GM21723 (cell line): ENCODE results near the gene MBTD1.
"Not testable (repeated sequence)": the region's sequence is repeated elsewhere in the genome, so short reads cannot be mapped to it uniquely, and the experiment has no call there.

Experiments used
- ATAC-seq: cut with Tn5 transposase; IDR thresholded peaks from one replicate; pipeline ENCODE4 v1.9.1; 2021; ENCODE audit warnings: mild to moderate bottlenecking, moderate library complexity; ENCODE audit not compliant: unreplicated experiment

The MBTD1 gene

DNA sequence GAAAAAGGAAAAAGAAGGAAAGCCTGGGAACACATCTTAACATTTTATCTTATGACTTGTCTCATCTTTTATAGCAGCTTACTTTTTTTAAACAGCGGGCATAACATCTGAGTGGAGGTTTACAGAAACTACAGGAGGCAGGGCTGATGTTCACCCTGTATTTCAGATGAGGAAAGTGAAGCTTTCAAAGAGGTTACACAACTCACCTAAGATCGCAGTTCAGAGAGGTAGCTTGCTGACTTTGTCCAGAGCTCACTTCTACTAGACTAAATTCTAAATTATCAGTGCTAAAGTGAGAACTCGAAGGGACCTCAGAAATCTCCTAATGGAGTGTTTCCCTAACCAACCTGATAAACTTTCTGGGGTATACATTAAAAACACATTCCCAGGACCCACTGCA lies 3.7 kb downstream of the MBTD1 start:
- no peak for ATAC-seq

DNA sequence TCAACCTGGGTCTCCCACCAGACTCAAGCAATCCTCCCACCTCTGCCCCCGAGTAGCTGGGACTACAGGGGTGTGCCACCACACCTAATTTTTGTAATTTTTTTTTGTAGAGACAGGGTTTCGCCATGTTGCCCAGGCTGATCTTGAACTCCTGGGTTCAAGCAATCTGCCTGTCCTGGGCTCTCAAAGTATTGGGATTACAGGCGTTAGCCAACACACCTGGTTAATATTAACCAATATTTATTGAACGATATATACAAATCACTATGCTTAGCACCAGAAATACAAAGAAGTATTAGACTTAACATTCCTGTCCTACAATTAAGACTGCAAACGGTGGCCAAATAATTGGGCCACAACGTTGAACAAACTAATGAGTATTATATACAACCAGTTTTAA lies 4.2 kb downstream of the MBTD1 start:
- no peak for ATAC-seq

DNA sequence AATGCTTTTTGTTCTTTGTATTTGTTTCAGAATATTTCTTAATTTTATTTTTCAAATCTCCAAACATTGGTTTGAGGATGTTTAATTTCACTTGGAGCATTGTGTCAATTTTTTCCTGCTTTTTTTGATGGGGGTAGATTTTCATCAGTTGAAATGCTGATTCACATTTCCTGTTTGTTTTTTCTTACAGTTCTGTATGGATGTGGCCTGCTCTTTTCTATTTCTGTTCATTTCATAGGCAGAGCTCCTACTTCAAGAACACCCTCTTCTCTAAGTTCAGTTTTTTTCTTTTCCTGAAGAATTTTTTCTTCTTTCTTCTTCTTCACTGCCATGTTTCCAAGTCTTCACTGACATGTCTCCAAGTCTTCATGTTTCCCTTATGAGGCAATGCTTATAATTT lies 8.8 kb downstream of the MBTD1 start:
- ATAC-seq: no peak

DNA sequence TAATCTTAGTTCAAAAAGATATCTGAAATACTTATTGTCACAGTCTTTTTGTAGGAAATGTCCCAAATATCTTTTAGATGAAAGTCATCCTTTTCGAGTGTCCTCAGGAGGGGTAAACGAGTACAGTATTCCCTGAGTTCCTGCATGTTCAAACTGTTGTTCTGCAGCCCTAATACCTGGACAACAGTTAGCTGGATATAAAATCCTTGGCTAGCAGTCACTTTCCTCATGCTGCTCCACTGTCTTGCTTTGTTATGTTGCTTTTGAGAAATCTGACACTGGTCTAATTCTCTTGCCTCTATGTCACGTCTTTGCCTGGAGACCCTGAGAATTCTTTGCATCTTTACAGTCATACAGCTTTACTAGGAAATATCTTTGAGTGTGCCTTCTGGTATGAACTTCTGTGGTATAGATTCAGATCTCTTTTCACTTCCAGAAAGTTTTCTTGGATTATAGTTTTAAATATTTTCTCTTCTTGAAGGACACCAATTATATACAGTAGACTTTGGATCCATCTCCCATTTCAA lies 9.5 kb downstream of the MBTD1 start:
- ATAC-seq: no peak

DNA sequence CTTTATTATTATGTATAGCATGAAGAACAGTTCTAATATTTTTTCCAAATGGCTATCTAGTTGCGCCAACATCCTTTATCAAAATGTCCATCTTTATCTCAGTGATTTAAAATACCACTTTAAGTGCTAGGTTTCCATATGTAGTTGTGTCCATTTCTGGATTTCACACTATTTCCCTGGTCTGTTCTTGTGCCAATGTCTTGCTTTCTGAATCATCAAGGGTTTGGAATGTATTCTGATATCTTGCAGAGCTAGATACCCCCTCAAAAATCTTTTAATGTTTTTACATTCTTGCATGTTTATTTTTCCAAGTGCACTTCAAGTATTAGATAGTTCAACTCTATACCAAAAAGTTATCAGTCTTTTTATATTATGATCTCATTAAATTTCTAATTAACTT lies 14.3 kb downstream of the MBTD1 start:
- ATAC-seq: no peak

DNA sequence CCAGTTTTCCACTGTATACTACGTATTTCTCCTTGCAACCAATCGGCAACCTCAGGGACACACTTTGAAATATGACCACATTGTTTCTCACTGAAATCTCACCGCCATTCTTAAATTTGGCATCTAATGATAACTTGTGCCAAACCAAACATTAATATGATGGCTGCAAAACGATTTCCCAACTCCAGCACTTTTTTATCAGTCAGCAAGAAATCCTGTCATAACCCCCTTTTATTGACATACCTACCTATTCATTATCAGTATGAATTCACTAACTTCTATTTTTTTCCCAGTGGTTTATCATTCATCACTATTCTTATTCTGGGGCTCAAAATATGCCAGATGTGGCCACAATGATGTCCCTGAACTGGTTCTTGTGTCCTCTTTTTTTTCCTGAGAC lies 15.8 kb downstream of the MBTD1 start:
- ATAC-seq: no peak

DNA sequence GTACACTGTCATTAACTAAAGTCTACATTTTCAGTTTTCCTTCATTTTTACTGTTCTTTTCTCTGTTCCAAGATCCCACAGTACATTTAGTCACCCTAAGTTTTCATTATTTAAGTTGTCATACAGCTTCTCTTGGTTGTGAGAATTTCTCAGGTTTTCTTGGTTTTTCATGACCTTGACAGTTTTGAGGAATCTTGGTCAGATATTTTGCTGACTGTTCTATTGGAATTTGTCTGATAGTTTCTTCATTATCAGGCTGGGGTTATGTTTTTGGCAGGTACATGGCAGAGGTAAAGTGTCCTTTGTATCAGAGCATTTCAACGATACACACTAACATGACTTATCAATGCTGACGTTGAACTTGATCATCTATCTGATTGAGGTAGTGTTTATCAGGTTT lies 19.6 kb downstream of the MBTD1 start:
- no peak for ATAC-seq

DNA sequence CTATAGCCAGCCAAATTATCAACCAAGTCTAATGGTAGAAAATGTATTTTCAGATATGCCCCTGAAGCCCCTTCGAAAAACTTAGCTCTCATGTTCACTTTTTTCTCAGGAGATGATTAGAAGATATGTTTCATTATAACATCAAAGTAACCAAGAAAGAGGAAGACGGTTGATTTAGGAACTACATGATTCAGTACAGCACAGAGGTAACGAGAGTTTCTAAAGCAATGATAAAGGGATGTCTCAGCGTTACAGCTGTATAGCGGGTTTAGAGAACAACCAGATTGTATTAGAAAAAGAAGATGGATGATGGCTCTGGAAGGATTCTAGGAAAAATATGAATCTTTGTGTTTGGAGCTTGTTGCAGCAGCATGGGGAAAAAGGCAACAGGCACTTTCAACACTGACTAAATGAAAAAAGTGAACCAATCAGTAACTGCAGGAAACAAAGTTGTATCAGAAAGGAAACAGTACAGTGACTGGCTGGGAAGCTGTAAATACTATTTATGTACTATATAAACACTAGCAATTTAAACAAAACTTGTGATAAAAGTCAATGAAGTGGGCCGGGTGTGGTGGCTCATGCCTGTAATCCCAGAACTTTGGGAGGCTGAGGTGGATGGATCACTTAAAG lies 21.5 kb downstream of the MBTD1 start:
- peak; percentile 77 for ATAC-seq

DNA sequence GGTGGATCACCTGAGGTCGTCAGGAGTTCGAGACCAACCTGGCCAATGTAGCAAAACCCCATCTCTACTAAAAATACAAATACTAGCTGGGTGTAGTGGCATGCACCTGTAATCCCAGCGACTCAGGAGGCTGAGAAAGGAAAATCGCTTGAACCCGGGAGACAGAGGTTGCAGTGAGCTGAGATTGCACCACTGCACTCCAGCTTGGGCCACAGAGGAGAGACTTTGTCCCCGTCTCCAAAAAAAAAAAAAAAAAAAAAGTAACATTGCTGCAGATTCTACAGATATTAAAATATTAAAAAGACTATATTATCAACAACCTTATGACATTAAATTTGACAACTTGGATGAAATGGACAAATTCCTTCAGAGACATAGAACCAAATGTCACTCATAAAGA lies 25.7 kb downstream of the MBTD1 start:
- ATAC-seq: no peak

DNA sequence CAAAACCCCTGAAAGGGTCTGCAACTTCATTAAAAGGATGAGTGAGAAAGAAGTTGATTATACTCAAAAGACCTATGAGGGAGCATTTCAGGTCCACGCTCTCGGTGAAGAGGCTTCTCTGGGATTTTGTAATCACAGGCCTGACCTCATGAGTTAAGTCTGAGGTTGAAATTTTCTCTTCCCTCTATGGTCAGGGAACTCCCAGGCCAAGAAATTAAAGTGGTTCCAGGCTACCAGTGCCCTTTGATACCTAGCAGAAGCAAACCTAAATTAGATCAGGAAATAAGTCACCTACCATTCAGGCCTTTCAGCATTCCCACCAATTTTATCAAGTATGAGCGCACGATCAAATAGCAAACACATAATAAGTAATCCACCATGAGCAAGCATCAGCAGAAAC lies 27.9 kb downstream of the MBTD1 start:
- ATAC-seq: no peak

DNA sequence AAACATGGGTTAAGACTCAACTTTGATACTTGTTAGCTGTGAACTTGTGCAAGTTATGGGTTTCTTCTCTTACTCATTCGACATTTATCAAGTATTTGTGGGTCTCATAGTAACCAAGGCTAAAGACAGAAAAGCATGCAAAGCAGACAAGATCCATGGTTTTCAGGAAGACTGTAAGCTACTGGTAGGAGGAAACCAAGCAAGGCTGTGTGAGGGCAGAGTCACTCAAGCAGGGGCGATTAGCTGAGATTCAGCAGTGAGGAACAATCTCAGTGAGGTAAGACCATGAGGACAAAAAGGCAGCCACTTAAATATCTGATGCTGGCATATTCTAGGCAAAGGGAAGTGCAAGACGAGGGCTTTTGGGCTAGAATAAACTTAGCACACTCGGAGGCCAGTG lies 29.5 kb downstream of the MBTD1 start:
- ATAC-seq: no peak

DNA sequence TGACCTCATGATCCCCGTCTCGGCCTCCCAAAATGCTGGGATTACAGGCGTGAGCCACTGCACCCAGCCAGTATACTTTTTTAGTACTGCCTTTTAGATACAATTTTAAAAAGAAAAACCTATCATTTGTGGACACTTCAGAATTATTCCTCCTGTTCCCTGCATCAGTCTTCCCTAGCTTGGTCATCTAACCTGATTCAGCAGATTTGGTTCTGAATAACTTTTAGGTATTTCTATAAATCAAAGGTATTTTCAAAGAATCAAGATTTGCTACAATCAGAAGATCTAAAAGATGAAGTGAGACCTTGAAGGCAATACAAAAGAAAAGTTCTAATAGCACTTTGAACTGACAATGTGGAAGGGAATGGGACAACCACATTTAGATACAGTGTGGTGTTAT lies 30.0 kb downstream of the MBTD1 start:
- ATAC-seq: no peak

DNA sequence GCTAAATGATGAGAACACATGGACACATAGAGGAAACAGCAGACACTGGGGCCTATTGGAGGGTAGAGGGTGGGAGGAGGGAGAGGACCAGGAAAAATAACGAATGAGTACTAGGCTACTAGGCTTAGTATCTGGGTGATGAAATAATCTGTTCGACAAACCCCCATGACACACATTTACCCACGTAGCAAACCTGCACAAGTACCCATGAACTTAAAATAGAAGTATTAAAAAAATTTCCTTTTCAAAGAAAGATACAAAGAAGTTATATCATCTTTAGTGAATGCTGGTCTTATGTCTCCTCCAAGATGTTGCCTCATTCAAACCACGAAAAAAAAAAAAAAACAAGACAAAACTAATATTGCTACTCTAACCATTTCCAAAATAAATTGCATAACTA lies 31.7 kb downstream of the MBTD1 start:
- ATAC-seq: no peak

DNA sequence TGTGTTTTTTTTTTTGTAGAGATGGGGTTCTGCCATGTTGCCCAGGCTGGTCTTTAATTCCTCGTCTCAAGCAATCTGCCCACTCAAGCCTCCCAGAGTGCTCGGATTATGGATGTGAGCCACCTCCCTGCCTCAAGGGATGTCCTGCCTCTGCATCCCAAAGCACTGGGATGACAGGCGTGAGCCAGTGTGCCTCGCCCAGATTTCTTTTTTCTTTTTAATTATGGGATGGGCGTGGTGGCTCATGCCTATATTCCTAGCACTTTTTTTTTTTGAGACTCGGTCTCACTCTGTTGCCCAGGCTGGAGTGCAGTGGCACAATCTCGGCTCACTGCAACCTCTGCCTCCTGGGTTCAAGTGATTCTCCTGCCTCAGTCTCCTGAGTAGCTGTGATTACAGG lies 34.3 kb downstream of the MBTD1 start:
- ATAC-seq: not testable (repeated sequence)

DNA sequence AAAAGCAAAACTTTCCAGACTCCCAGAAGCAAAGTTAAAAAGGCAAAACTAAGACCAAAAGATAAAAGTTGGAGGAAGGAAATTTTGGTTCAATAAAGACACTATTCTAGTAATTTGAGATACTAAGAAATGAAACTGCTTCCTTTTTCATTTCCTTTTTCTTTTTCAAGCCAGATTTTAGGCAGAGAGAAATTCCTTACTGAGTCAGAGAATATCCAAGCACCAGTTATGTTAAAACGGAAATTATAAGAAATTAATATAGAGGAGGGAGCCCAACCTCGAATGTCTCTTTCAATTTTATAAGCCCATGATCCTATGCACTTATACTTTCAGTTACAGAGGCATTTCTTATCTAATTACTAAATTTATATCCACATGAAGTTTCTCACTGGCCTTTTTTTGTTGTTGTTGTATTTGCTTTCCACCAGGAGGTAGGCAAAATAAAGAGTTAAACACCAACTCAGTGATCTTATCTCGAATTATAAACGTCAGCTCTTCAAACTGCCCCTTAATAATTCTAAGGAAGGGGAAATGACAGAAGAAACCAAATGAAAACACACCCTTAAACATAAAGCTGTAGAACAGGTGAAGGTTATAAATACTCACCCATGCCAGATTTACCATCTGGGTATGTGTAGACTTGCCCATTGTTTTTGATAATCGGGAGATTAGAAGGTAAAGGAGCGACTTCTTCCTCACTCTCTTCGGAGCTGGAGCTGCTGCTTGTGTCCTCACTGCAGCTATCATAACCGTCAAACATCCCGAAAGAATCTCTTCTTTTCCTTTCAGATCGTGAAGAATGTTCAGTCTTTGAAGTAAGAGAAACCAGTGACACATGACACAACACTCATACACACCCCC lies 35.2 kb downstream of the MBTD1 start:
- ATAC-seq: no peak

DNA sequence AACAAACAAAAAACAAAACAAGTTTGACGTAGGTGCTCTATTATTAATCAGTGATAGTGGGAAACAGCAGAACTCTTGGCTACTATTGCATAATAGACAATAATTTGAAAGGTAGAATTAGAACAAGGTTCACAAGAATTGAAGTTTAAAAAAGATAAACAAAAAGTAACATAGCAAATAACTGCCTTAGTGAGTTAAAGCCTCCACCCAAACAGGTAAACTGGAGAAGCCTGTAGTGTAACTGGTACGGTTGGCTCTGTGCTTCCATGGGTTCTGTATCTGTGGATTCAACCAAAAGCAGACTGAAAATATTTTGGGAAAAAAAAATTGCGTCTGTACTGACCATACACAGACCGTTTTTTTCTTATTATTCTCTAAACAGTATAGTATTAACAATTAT lies 38.5 kb downstream of the MBTD1 start:
- ATAC-seq: no peak

DNA sequence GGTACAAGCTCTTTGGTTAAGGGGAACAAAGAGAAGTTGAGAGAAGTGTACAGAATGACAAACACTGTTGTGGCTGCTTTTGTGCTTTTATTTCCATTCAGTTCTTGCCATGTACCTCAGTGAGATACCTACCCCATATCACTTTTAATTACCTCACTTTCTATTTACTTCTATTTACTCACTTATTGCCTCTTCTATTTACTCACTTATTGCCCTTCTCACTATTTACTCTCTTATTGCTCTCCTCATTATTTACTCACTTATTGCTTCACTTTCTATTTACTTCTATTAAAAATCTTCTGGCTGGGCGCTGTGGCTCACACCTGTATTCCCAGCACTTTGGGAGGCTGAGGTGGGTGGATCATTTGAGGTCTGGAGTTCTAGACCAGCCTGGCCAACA lies 41.9 kb downstream of the MBTD1 start:
- no peak for ATAC-seq

DNA sequence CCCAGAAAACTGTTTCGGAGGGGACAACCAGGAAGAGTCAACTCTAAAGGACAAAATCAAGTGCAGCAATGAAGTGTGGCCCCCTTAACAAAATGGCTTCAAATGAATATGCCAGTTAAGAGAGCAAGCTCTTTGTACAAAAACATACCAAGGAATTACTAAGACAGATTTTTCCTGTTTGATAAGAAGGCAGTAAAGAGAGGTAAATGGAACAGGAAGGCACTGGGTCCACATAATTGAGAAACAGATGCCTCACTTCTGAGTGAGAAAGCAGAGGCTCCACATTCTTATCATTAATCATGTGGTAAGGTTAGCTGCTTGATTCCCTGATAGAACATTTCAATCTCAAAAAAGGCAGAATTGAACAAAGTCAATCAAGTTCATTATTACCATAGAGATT lies 44.9 kb downstream of the MBTD1 start:
- ATAC-seq: no peak

DNA sequence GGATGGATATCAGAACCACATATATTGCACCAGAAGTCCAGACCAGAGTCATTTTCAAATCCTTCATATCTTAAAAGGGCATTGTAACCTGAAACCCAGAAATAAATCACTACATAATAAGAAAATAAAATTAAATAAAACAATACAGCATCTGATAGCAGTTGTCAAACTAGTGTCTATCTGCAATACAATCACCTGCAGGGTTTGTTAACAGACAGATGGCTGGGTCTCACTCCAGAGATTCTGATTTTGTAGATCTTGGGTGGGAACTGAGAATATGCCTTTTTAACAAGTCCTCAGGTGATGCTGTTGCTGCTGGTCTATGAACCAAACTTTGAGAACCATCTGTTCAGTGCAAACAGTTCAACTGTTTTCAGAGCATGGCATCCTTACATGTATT lies 56.0 kb downstream of the MBTD1 start:
- ATAC-seq: no peak

DNA sequence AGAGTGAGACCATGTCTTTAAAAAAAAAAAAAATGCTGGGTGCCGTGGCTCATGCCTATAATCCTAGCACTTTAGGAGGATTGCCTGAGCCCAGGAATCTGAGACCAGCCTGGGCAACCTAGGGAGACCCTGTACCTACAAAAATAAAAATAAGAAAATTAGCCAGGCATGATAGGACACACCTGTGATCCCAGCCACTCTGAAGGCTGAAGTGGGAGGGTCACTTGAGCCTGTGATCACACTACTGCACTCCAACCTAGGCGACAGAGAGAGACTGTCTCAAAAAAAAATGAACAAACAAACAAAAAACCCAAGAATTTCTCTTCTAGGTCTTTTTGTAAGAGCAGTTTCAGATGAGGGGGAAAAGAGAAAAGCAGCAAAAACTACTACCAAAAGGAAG lies 59.0 kb downstream of the MBTD1 start:
- no peak for ATAC-seq

DNA sequence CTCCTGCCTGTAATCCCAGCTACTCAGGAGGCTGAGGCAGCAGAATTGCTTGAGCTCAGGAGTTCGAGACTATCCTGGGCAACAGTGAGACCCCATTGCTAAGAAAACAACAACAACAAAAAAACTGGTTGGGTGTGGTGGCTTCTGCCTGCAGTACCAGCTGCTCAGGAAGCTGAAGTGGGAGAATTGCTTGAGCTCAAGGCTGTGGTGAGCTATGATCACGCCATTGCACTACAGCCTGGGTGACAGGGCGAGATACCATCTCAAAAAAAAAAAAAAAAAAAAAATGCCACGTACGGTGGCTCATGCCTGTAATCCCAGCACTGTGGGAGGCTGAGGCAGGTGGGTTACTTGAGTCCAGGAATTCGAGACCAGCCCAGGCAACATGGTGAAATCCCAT lies 59.6 kb downstream of the MBTD1 start:
- no peak for ATAC-seq

DNA sequence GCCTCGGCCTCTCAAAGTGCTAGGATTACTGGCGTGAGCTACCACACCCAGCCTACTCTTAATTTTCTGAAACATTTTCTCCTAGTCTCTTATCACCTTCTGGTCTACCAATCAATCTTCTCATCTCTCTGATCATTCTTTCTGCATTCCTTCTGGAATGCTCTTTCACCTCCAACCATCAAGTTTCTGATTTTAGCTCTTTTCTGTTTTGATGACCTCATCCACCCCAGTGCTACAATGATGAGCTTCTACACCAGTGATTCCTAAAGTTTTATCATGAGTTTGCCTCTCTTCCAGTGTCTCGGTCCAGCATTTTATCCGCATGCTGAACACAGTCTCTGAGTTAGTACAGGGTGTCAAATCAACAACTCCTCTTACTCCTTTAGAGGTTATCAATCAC lies 62.1 kb downstream of the MBTD1 start:
- no peak for ATAC-seq
